OCI-LY7 (cell line): ENCODE data around the gene E2F4. TPM values are rescaled to one million over a fixed set of nuclear protein-coding genes. Genes with fewer than 3 reads are reported as not detected.

ENCODE experiments used
- BruUV-seq: library from RNA; stranded (reverse); fragments of 400-500 nt; replicated peaks from 2 replicates; lab custom pipeline; 2021; lab: Mats Ljungman, UMichigan
- CTCF ChIA-PET: fragments of 300-600 bp; sonication (Branson Sonifier 250); formaldehyde crosslinking; loops from one replicate; lab custom pipeline; 2022; ENCODE audit warnings: antibody characterized with exemption; ENCODE audit not compliant: unreplicated experiment; lab: Charles Lee
- POLR2A ChIA-PET: fragments of 300-600 bp; sonication (Branson Sonifier 250); formaldehyde crosslinking; loops from one replicate; lab custom pipeline; 2022; ENCODE audit warnings: antibody characterized with exemption; lab: Charles Lee
- DNase-seq: peaks from one replicate; pipeline ENCODE4 v3.0.0-alpha.2; 2015; ENCODE audit warnings: low spot score
- H2AFZ ChIP-seq: fragments of 200-600 bp; sonication (generic), shearing (Covaris generic); 2 replicates; pipeline ENCODE4 v1.6.1; 2014; ENCODE audit warnings: mild to moderate bottlenecking, antibody characterized with exemption, low read length, moderate library complexity
- H3K27ac ChIP-seq: fragments of 200-600 bp; sonication (generic); 2 replicates; pipeline ENCODE4 v1.5.1; 2014; ENCODE audit warnings: mixed run types, low read depth, mild to moderate bottlenecking, moderate library complexity, low read length, inconsistent platforms; ENCODE audit not compliant: poor library complexity, severe bottlenecking
- H3K36me3 ChIP-seq: fragments of 200-600 bp; sonication (generic); 2 replicates; pipeline ENCODE4 v1.6.1; 2014; ENCODE audit warnings: mild to moderate bottlenecking, antibody characterized with exemption, low read length, moderate library complexity, mixed read lengths; ENCODE audit not compliant: insufficient read depth
- H3K4me1 ChIP-seq: fragments of 200-600 bp; sonication (generic); 2 replicates; pipeline ENCODE4 v1.5.1; 2014; ENCODE audit warnings: mild to moderate bottlenecking, low read length; ENCODE audit not compliant: insufficient read depth, poor library complexity, severe bottlenecking
- H3K4me2 ChIP-seq: fragments of 200-600 bp; sonication (generic); 2 replicates; pipeline ENCODE4 v1.6.1; 2014; ENCODE audit warnings: mild to moderate bottlenecking, low read length
- H3K4me3 ChIP-seq: fragments of 200-600 bp; sonication (generic); 2 replicates; pipeline ENCODE4 v1.5.1; 2014; ENCODE audit warnings: mild to moderate bottlenecking, low read depth, low read length; ENCODE audit not compliant: poor library complexity, severe bottlenecking
- H3K79me2 ChIP-seq: fragments of 200-600 bp; sonication (generic); 2 replicates; pipeline ENCODE4 v1.6.1; 2016; ENCODE audit warnings: low read depth, mild to moderate bottlenecking, low read length, moderate library complexity, mixed read lengths; ENCODE audit not compliant: insufficient read depth
- H3K9me2 ChIP-seq: fragments of 200-600 bp; sonication (generic); 2 replicates; pipeline ENCODE4 v1.6.1; 2016; ENCODE audit warnings: mild to moderate bottlenecking, low read length, mixed read lengths; ENCODE audit not compliant: insufficient read depth
- H3K9me3 ChIP-seq: fragments of 200-600 bp; sonication (generic); 2 replicates; pipeline ENCODE4 v1.6.1; 2014; ENCODE audit warnings: mild to moderate bottlenecking, mixed run types, low read length, mixed read lengths
- H4K20me1 ChIP-seq: fragments of 200-600 bp; sonication (generic); 2 replicates; pipeline ENCODE4 v1.6.1; 2014; ENCODE audit warnings: mild to moderate bottlenecking, antibody characterized with exemption, low read length, moderate library complexity, mixed read lengths; ENCODE audit not compliant: insufficient read depth
- EZH2phosphoT487 ChIP-seq: fragments of 200-600 bp; sonication (generic); IDR thresholded peaks from 2 replicates; pipeline ENCODE4 v1.6.1; 2018; ENCODE audit warnings: low read depth, borderline replicate concordance, mild to moderate bottlenecking, mixed run types, antibody characterized with exemption, low read length, moderate library complexity, mixed read lengths
- intact Hi-C: fragments of 100-400 bp; cut with micrococcal nuclease; formaldehyde crosslinking; loops from one replicate; pipeline ENCODE4 v1.10.0; 2022; ENCODE audit not compliant: unreplicated experiment
- total RNA-seq, 2 experiments: library from RNA; depleted of rRNA in 1 of 2; stranded (reverse); fragments of >200 nt in 1 of 2; shearing (Covaris generic) in 1 of 2; gene quantifications; 2 replicates each; pipeline ENCODE4 v1.2.3, GENCODE V29; 2014 to 2022
- TF ChIP-seq, protein P1 (sequence below): fragments of 200-600 bp; sonication (generic); conservative IDR thresholded peaks from 2 replicates; pipeline ENCODE4 v1.5.1; 2014; ENCODE audit warnings: mild to moderate bottlenecking, antibody characterized with exemption, low read length, moderate library complexity, mixed read lengths

E2F4 gene
- total RNA-seq, 2 experiments from 2014 or later: 124 to 157 TPM

DNA sequence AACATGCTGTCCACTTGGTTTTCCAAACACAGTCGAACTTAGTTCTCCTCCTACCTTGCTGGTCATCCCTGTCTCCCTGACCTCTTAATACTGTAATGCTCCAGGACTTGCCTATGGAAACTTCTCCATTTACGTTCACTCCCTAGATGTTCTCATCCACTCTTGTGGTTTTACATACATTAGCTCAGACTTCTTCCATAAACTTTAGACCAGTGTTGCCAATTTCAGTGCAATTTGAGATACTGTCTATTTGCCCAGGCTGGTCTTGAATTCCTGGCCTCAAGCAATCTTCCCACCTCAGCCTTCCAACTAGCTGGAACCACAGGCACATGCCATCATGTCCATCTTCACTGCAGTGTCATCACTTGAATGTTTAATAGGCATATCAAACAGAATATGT, 9.7 kb upstream of the E2F4 start:
- H3K9me2 ChIP-seq: no peaks in the 10 kb centered on the region
- intact Hi-C loops: loop anchor here (10.0 kb wide), 1 partner anchor 167 kb away; no protein-coding TSS in a partner anchor
- no peaks in the 10 kb centered on the region for H3K79me2 ChIP-seq
- no peaks in the 10 kb centered on the region for H3K9me3 ChIP-seq
- no peak for DNase-seq
- TF ChIP-seq, protein P1, sequence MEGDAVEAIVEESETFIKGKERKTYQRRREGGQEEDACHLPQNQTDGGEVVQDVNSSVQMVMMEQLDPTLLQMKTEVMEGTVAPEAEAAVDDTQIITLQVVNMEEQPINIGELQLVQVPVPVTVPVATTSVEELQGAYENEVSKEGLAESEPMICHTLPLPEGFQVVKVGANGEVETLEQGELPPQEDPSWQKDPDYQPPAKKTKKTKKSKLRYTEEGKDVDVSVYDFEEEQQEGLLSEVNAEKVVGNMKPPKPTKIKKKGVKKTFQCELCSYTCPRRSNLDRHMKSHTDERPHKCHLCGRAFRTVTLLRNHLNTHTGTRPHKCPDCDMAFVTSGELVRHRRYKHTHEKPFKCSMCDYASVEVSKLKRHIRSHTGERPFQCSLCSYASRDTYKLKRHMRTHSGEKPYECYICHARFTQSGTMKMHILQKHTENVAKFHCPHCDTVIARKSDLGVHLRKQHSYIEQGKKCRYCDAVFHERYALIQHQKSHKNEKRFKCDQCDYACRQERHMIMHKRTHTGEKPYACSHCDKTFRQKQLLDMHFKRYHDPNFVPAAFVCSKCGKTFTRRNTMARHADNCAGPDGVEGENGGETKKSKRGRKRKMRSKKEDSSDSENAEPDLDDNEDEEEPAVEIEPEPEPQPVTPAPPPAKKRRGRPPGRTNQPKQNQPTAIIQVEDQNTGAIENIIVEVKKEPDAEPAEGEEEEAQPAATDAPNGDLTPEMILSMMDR: no peak
- no peak for TF ChIP-seq EZH2phosphoT487
- H3K4me2 ChIP-seq: peak overlapping the region; percentile 92
- ChIA-PET CTCF (interaction anchor here (0.5 kb wide), 1 partner anchor 250 kb away, joined by 14 read pairs; no protein-coding TSS in a partner anchor), POLR2A (interaction anchor here (0.7 kb wide), 2 partner anchors 62 to 207 kb away, joined by 3 to 4 read pairs; no protein-coding TSS in a partner anchor)
- peak overlapping the region; percentile 79 for H3K4me3 ChIP-seq
- H3K36me3 ChIP-seq: no peaks in the 10 kb centered on the region
- peaks cover 22% of the 10 kb centered on the region for H3K4me1 ChIP-seq
- H3K27ac ChIP-seq: no peak overlapping the region
- BruUV-seq: no TSS peak
- H4K20me1 ChIP-seq: no peaks in the 10 kb centered on the region
- H2AFZ ChIP-seq: no peak overlapping the region

DNA sequence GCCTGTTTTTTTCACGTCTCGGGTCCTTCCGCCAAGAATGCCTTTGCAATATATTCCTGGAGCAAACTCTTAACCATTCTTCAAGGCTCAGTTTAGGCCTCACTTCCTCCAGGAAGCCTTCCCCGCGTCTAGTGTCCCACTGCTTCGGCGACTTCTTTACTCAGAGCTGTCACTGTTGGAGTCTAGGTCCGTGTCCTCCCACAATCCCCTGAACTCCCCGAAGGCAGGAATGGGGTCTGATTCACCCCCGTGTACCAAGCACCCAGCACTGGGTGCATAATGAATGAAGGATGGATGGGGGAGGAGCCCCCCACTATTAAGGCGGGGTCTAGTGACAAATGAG, 8.7 kb upstream of the E2F4 start:
- no peak overlapping the region for H3K27ac ChIP-seq
- no TSS peak for BruUV-seq
- POLR2A ChIA-PET: interaction anchor here (1.1 kb wide), 1 partner anchor 44 kb away, joined by 3 read pairs; the partner anchor contains the start of gene TMEM208

More for the DNA sequence above, 8.7 kb upstream of the E2F4 start:
- Histone ChIP-seq H4K20me1 (no peaks in the 10 kb centered on the region), H3K9me3 (no peaks in the 10 kb centered on the region), H3K79me2 (no peaks in the 10 kb centered on the region), H3K4me3 (peak overlapping the region; percentile 79), H3K36me3 (no peaks in the 10 kb centered on the region), H3K4me2 (peak overlapping the region; percentile 92), H2AFZ (peak overlapping the region; percentile 66; the same call in 1 of the 2 replicates), H3K9me2 (no peaks in the 10 kb centered on the region), H3K4me1 (peaks cover 19% of the 10 kb centered on the region)
- intact Hi-C loops: loop anchor here (1.0 to 10.0 kb wide), 3 partner anchors 23 to 229 kb away; no protein-coding TSS in a partner anchor
- CTCF ChIA-PET: no interaction called here
- DNase-seq: no peak
- TF ChIP-seq EZH2phosphoT487: no peak
- TF ChIP-seq, protein P1: no peak
